Endothelial cell of umbilical vein (primary cell): ENCODE data around the gene BBC3. TPM values are rescaled to one million over a fixed set of nuclear protein-coding genes. Genes with fewer than 3 reads are reported as not detected.

ENCODE experiments used
- BruUV-seq: library from RNA; stranded (reverse); fragments of 400-500 nt; replicated peaks from 2 replicates; lab custom pipeline; 2021; lab: Mats Ljungman, UMichigan
- CTCF ChIA-PET: fragments of 300-600, 350-600 bp; sonication (Branson Sonifier 250); formaldehyde crosslinking; loops from one replicate; lab custom pipeline; 2021; ENCODE audit warnings: antibody characterized with exemption, inconsistent platforms; lab: Charles Lee
- POLR2A ChIA-PET: fragments of 300-600, 350-600 bp; sonication (Branson Sonifier 250); formaldehyde crosslinking; loops from one replicate; lab custom pipeline; 2021; ENCODE audit warnings: antibody characterized with exemption, inconsistent platforms; lab: Charles Lee
- DNase-seq: peaks from one replicate; pipeline ENCODE4 v3.0.0-alpha.2; 2011; ENCODE audit warnings: low read depth, low spot score
- FAIRE-seq: peaks from 2 replicates; lab custom pipeline; 2011; peaks lifted over from hg19 to GRCh38; lab: Jason Lieb, UNC
- H2AFZ ChIP-seq: 2 replicates; pipeline ENCODE4 v1.6.0; 2012; ENCODE audit warnings: low read depth, low read length, control low read depth, inconsistent platforms
- H3K27ac ChIP-seq: 2 replicates; pipeline ENCODE4 v1.5.1; 2011; ENCODE audit warnings: low read depth, mild to moderate bottlenecking, control low read depth, low read length, moderate library complexity; ENCODE audit not compliant: insufficient read depth
- H3K27me3 ChIP-seq, 2 experiments: 2 replicates each; pipeline versions ENCODE4 v1.6.0 to v1.6.1; 2011; ENCODE audit warnings: low read length in 2 of 2, mixed read lengths in 1 of 2; ENCODE audit not compliant: control insufficient read depth in 2 of 2, insufficient read depth in 2 of 2
- H3K36me3 ChIP-seq, 2 experiments: 2 replicates in 1 of 2; 3 replicates in 1 of 2; pipeline ENCODE4 v1.5.1; 2011; ENCODE audit warnings: low read length in 2 of 2, mild to moderate bottlenecking in 1 of 2, moderate library complexity in 1 of 2; ENCODE audit not compliant: control insufficient read depth in 2 of 2, insufficient read depth in 2 of 2; ENCODE audit errors: extremely low read depth in 1 of 2
- H3K4me1 ChIP-seq: 3 replicates; pipeline ENCODE4 v1.5.1; 2011; ENCODE audit warnings: mild to moderate bottlenecking, low read length; ENCODE audit not compliant: control insufficient read depth, insufficient read depth; ENCODE audit errors: extremely low read depth
- H3K4me2 ChIP-seq: 2 replicates; pipeline ENCODE4 v1.6.1; 2011; ENCODE audit warnings: low read length, control low read depth, mixed read lengths; ENCODE audit not compliant: insufficient read depth
- H3K4me3 ChIP-seq, 3 experiments: fragments of 200-600 bp in 1 of 3; sonication (generic), shearing (Covaris generic) in 1 of 3; replicated peaks in 1 of 3; 2 replicates each; pipeline ENCODE4 v1.5.1; 2011 to 2016; ENCODE audit warnings: control low read depth in 3 of 3, low read length in 3 of 3, mild to moderate bottlenecking in 2 of 3, inconsistent platforms in 1 of 3, low read depth in 1 of 3, moderate library complexity in 1 of 3; ENCODE audit not compliant: insufficient read depth in 1 of 3
- H3K79me2 ChIP-seq: 2 replicates; pipeline ENCODE4 v1.6.0; 2012; ENCODE audit warnings: low read length, inconsistent platforms; ENCODE audit not compliant: control insufficient read depth, insufficient read depth
- H3K9ac ChIP-seq: replicated peaks from 2 replicates; pipeline ENCODE3; 2011; ENCODE audit warnings: low read length, control low read depth; ENCODE audit not compliant: insufficient read depth; ENCODE audit errors: extremely low read depth
- H3K9me1 ChIP-seq: replicated peaks from 3 replicates; pipeline ENCODE4 v1.6.0; 2011; ENCODE audit warnings: mild to moderate bottlenecking, low read length; ENCODE audit not compliant: control insufficient read depth, insufficient read depth; ENCODE audit errors: extremely low read depth
- H3K9me3 ChIP-seq: replicated peaks from 2 replicates; pipeline ENCODE4 v1.5.1; 2012; ENCODE audit warnings: low read length, inconsistent platforms; ENCODE audit not compliant: control insufficient read depth, insufficient read depth
- H4K20me1 ChIP-seq: replicated peaks from 2 replicates; pipeline ENCODE3; 2011; ENCODE audit warnings: mild to moderate bottlenecking, low read length; ENCODE audit not compliant: control insufficient read depth, insufficient read depth; ENCODE audit errors: extremely low read depth
- EZH2 ChIP-seq: IDR thresholded peaks from 2 replicates; pipeline ENCODE4 v1.6.1; 2012; ENCODE audit warnings: borderline replicate concordance, low read depth, mild to moderate bottlenecking, moderate library complexity, low read length, inconsistent platforms; ENCODE audit not compliant: severe bottlenecking
- FOS ChIP-seq: IDR thresholded peaks from 2 replicates; pipeline ENCODE4 v1.6.1; 2011; ENCODE audit warnings: mild to moderate bottlenecking, low read length, moderate library complexity, borderline replicate concordance; ENCODE audit not compliant: insufficient read depth
- GATA2 ChIP-seq: IDR thresholded peaks from 2 replicates; pipeline ENCODE4 v1.7.0; 2011; ENCODE audit warnings: low read depth, mild to moderate bottlenecking, moderate library complexity, mixed read lengths, low read length; ENCODE audit not compliant: insufficient read length, insufficient read depth
- JUN ChIP-seq: IDR thresholded peaks from 2 replicates; pipeline ENCODE4 v1.6.1; 2011; ENCODE audit warnings: borderline replicate concordance, low read depth; ENCODE audit not compliant: insufficient read length, insufficient read depth
- MYC ChIP-seq: IDR thresholded peaks from one replicate; pipeline ENCODE4 v1.6.1; 2011; ENCODE audit warnings: mild to moderate bottlenecking, low read depth, low read length
- POLR2A ChIP-seq: IDR thresholded peaks from 2 replicates; pipeline ENCODE4 v1.6.1; 2012; ENCODE audit warnings: low read depth, mild to moderate bottlenecking, control low read depth, low read length
- POLR2AphosphoS5 ChIP-seq: IDR thresholded peaks from 2 replicates; pipeline ENCODE4 v1.6.1; 2012; ENCODE audit warnings: low read depth, mild to moderate bottlenecking, control low read depth, low read length, moderate library complexity; ENCODE audit not compliant: insufficient read depth
- dilution Hi-C: fragments of 300-500 bp; cut with MboI; formaldehyde crosslinking; loops from one replicate; pipeline ENCODE4 v1.15.0; 2019; ENCODE audit warnings: low sequenced_read_pairs; ENCODE audit not compliant: extremely low pct_ligation_motif_present
- intact Hi-C: fragments of 100-400 bp; cut with micrococcal nuclease; formaldehyde crosslinking; loops from one replicate; pipeline ENCODE4 v1.10.0; 2022
- polyA plus RNA-seq, 4 experiments: library from polyadenylated mRNA; depleted of rRNA in 3 of 4; stranded (reverse) in 3 of 4; unstranded in 1 of 4; fragments of >200 nt; gene quantifications; 2 replicates each; pipeline versions ENCODE4 v1.2.1 to v1.2.3, GENCODE V29; 2011 to 2012; ENCODE audit warnings: missing spikeins in 1 of 4
- total RNA-seq: library from RNA; stranded (reverse); gene quantifications from 2 replicates; pipeline ENCODE4 v1.2.3, GENCODE V29; 2021
- TF ChIP-seq, protein P1 (sequence below): IDR thresholded peaks from 2 replicates; pipeline ENCODE4 v1.6.1; 2011; ENCODE audit not compliant: insufficient read depth, insufficient read length
- TF ChIP-seq, protein P2 (sequence below), 2 donors: IDR thresholded peaks; 1 replicate in 1 of 2; 2 replicates in 1 of 2; pipeline ENCODE4 v1.5.1; 2011; ENCODE audit warnings: low read length in 2 of 2, mild to moderate bottlenecking in 2 of 2, moderate library complexity in 2 of 2, control low read depth in 1 of 2, inconsistent platforms in 1 of 2, low read depth in 1 of 2; ENCODE audit not compliant: insufficient read depth in 1 of 2; ENCODE audit errors: extremely low read depth in 1 of 2

BBC3 gene
- total and polyA plus RNA-seq, 2 donors (not counting 3 experiments of a cell fraction or from before 2014, with no cell fraction given) = 11.3 to 35.7 TPM

DNA sequence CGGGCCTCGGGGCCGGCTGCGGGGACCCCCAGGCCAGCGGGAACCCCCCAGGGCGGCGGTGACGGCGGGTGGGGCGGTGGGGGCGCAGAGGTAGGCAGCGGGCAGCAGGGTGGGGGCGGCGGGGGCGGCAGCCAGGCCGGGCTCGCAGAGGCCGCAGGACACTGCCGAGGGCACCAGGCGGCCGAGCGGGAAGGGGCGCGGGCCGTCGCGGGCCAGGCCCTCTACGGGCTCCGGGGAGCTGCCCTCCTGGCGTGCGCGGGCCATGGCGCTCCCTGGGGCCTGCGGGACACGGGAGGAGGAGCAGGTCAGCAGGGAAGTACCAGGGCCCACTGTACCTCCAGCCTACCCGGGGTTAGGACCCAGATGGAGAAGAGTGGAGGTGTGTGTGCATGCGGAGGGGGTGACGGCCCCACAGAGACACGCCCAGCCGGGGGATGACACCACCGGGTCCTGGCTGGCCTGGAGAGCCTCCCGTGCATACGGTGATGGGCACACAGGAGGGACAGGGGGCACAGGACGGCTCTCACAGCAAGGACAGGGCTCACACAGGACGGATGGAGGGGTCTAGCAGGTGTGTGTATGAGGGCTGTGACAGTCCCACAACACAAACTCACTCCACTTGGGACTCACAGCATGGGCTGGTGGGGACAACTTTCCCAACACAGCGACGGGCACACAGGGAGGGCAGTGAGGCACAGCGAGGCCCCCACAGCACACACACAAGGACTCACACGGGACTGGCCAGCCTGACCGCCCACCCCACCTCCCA is 2.6 kb downstream of the BBC3 start:
- intact Hi-C loops (loop anchor here (1.0 kb wide), 1 partner anchor 46 kb away; the partner anchor contains the start of gene INAFM1), dilution Hi-C loops (no loop called here)
- POLR2A ChIA-PET = interaction anchor here (1.6 kb wide), 1 partner anchor 16 kb away, joined by 7 read pairs; no protein-coding TSS in a partner anchor
- Histone ChIP-seq H3K36me3 (peaks cover 0 to 3% of the 10 kb centered on the region in 2 experiments), H3K27me3 (no peaks in the 10 kb centered on the region), H3K4me2 (peak overlapping the region; percentile 57), H4K20me1 (no peaks in the 10 kb centered on the region), H3K9me1 (no peaks in the 10 kb centered on the region), H3K9ac (peak overlapping the region; percentile 52), H3K27ac (no peak overlapping the region), H3K9me3 (no peaks in the 10 kb centered on the region), H3K4me1 (peaks cover 36% of the 10 kb centered on the region), H3K4me3 (peak overlapping the region in 2 of 3 experiments; percentile 70 to 93), H3K79me2 (peaks cover 9% of the 10 kb centered on the region), H2AFZ (no peak overlapping the region)
- FAIRE-seq (peak; percentile 28), DNase-seq (no peak)
- CTCF ChIA-PET = interaction anchor here (1.0 to 3.1 kb wide), 3 partner anchors 11 to 18 kb away, joined by 3 to 31 read pairs (median 3); no protein-coding TSS in a partner anchor
- no peak for TF ChIP-seq GATA2
- TF ChIP-seq, protein P1, sequence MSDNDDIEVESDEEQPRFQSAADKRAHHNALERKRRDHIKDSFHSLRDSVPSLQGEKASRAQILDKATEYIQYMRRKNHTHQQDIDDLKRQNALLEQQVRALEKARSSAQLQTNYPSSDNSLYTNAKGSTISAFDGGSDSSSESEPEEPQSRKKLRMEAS = no peak
- TF ChIP-seq, protein P2, sequence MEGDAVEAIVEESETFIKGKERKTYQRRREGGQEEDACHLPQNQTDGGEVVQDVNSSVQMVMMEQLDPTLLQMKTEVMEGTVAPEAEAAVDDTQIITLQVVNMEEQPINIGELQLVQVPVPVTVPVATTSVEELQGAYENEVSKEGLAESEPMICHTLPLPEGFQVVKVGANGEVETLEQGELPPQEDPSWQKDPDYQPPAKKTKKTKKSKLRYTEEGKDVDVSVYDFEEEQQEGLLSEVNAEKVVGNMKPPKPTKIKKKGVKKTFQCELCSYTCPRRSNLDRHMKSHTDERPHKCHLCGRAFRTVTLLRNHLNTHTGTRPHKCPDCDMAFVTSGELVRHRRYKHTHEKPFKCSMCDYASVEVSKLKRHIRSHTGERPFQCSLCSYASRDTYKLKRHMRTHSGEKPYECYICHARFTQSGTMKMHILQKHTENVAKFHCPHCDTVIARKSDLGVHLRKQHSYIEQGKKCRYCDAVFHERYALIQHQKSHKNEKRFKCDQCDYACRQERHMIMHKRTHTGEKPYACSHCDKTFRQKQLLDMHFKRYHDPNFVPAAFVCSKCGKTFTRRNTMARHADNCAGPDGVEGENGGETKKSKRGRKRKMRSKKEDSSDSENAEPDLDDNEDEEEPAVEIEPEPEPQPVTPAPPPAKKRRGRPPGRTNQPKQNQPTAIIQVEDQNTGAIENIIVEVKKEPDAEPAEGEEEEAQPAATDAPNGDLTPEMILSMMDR (IDR thresholded peaks at IDR 0.05; ENCODE audit: extremely low read depth in 1 of 2, insufficient read depth in 1 of 2, low read depth in 1 of 2, low read length in 2 of 2) = no peak
- TF ChIP-seq EZH2 = no peak
- TF ChIP-seq MYC = no peak
- no peak for TF ChIP-seq POLR2A
- no peak for TF ChIP-seq FOS
- TF ChIP-seq POLR2AphosphoS5 = no peak
- no peak for TF ChIP-seq JUN
- no TSS peak for BruUV-seq
